Activated CD4-positive, alpha-beta T cell treated with anti-CD3 and anti-CD28 coated beads, Interleukin-2, amount 10 ng/mL, durations not matched to agents 7 days and 5 days (primary cell): ENCODE data around the gene SAMD7. TPM values are rescaled to one million over a fixed set of nuclear protein-coding genes. Genes with fewer than 3 reads are reported as not detected.

ENCODE experiments used
- CTCF ChIA-PET: fragments of 350-600 bp; sonication (Branson Sonifier 250); formaldehyde crosslinking; loops from one replicate; lab custom pipeline; 2021; ENCODE audit warnings: antibody characterized with exemption; lab: Charles Lee
- POLR2A ChIA-PET: fragments of 350-600 bp; sonication (Branson Sonifier 250); formaldehyde crosslinking; loops from one replicate; lab custom pipeline; 2021; ENCODE audit warnings: antibody characterized with exemption; lab: Charles Lee
- DNase-seq: peaks from one replicate; pipeline ENCODE4 v3.0.0-alpha.2; 2020
- H3K27ac Mint-ChIP-seq: one replicate; pipeline ENCODE4 v1.8.0; 2021; ENCODE audit warnings: mild to moderate bottlenecking, moderate library complexity, mixed read lengths
- H3K27me3 Mint-ChIP-seq: one replicate; pipeline ENCODE4 v1.8.0; 2021; ENCODE audit warnings: mixed read lengths
- H3K36me3 Mint-ChIP-seq: one replicate; pipeline ENCODE4 v1.8.0; 2021; ENCODE audit warnings: low read depth, mixed read lengths
- H3K4me1 Mint-ChIP-seq: one replicate; pipeline ENCODE4 v1.8.0; 2021; ENCODE audit warnings: mixed read lengths
- H3K4me3 Mint-ChIP-seq: one replicate; pipeline ENCODE4 v1.8.0; 2021; ENCODE audit warnings: mild to moderate bottlenecking, moderate library complexity, mixed read lengths
- H3K9me3 Mint-ChIP-seq: one replicate; pipeline ENCODE4 v1.8.0; 2021; ENCODE audit warnings: mixed read lengths
- total RNA-seq, 2 experiments: library from RNA; stranded (reverse); gene quantifications; one replicate each; pipeline ENCODE4 v1.2.3, GENCODE V29; 2021

Gene SAMD7
- total RNA-seq, 2 experiments from 2014 or later = not detected

GRCh38 chr3:169953462-169954141 lies 42.2 kb downstream of the SAMD7 start:
- Mint-ChIP-seq H3K4me1 (peaks cover 6% of the 10 kb centered on the region), H3K36me3 (no peaks in the 10 kb centered on the region), H3K9me3 (peaks cover 6% of the 10 kb centered on the region), H3K4me3 (no peak overlapping the region), H3K27me3 (peaks cover 2% of the 10 kb centered on the region), H3K27ac (no peak overlapping the region)
- ChIA-PET CTCF (interaction anchor here (0.6 kb wide), 1 partner anchor 136 kb away, joined by 4 read pairs; no protein-coding TSS in a partner anchor), POLR2A (no interaction called here)
- DNase-seq = no peak

- Mint-ChIP-seq H3K27me3 (peaks cover 3% of the 10 kb centered on the region), H3K4me1 (peaks cover 6% of the 10 kb centered on the region), H3K9me3 (peaks cover 6% of the 10 kb centered on the region), H3K36me3 (no peaks in the 10 kb centered on the region), H3K4me3 (no peak overlapping the region), H3K27ac (no peak overlapping the region)
- DNase-seq = no peak
- POLR2A ChIA-PET = no interaction called here
- CTCF ChIA-PET = interaction anchor here (0.6 kb wide), 1 partner anchor 135 kb away, joined by 4 read pairs; no protein-coding TSS in a partner anchor
These were observed 42.9 kb downstream of the SAMD7 start for GRCh38 chr3:169954142-169954756.

- POLR2A ChIA-PET = no interaction called here
- Mint-ChIP-seq H3K27me3 (peaks cover 5% of the 10 kb centered on the region), H3K36me3 (no peaks in the 10 kb centered on the region), H3K4me3 (no peak overlapping the region), H3K27ac (no peak overlapping the region), H3K9me3 (peaks cover 6% of the 10 kb centered on the region), H3K4me1 (peaks cover 6% of the 10 kb centered on the region)
- DNase-seq = no peak
- CTCF ChIA-PET = interaction anchor here (1.0 to 1.9 kb wide), 3 partner anchors 9 to 76 kb away, joined by 3 to 7 read pairs (median 3); partner anchors contain the start of gene SEC62
These were observed 44.0 kb downstream of the SAMD7 start for GRCh38 chr3:169955406-169955805.

GRCh38 chr3:169964176-169964575 lies 52.8 kb downstream of the SAMD7 start:
- CTCF ChIA-PET = no interaction called here
- no peak for DNase-seq
- H3K27me3 Mint-ChIP-seq = peaks cover 3% of the 10 kb centered on the region
- H3K4me3 Mint-ChIP-seq = no peak overlapping the region
- no peak overlapping the region for H3K27ac Mint-ChIP-seq
- POLR2A ChIA-PET = no interaction called here
- H3K36me3 Mint-ChIP-seq = peaks cover 11% of the 10 kb centered on the region
- H3K9me3 Mint-ChIP-seq = peaks cover 6% of the 10 kb centered on the region
- H3K4me1 Mint-ChIP-seq = peaks cover 29% of the 10 kb centered on the region

GRCh38 chr3:169965562-169966427 lies 54.4 kb downstream of the SAMD7 start:
- Mint-ChIP-seq H3K36me3 (peaks cover 19% of the 10 kb centered on the region), H3K27ac (peak overlapping the region; percentile 99), H3K4me3 (peak overlapping the region; percentile 97), H3K27me3 (no peaks in the 10 kb centered on the region), H3K9me3 (peaks cover 6% of the 10 kb centered on the region), H3K4me1 (peaks cover 42% of the 10 kb centered on the region)
- CTCF ChIA-PET = interaction anchor here (0.6 to 2.4 kb wide), 8 partner anchors 9 to 385 kb away, joined by 3 to 9 read pairs (median 4); partner anchors contain the start of gene MYNN
- POLR2A ChIA-PET = no interaction called here
- no peak for DNase-seq

- Mint-ChIP-seq H3K27me3 (no peaks in the 10 kb centered on the region), H3K9me3 (peaks cover 6% of the 10 kb centered on the region), H3K4me1 (peaks cover 43% of the 10 kb centered on the region), H3K4me3 (peak within 1 kb of the TSS; percentile 97), H3K36me3 (peaks cover 19% of the 10 kb centered on the region), H3K27ac (peak within 1 kb of the TSS; percentile 99)
- peak; percentile 94 for DNase-seq
- ChIA-PET POLR2A (no interaction called here), CTCF (interaction anchor here (0.6 to 2.4 kb wide), 11 partner anchors 10 to 385 kb away, joined by 3 to 9 read pairs (median 4); partner anchors contain the start of gene MYNN)
These were observed 55.1 kb downstream of the SAMD7 start, which contains the start of gene SEC62 for GRCh38 chr3:169966428-169966950. SEC62 (plus strand) TSS chr3:169966807; CDS start chr3:169966823, 16 bp downstream.

GRCh38 chr3:169966951-169967915 lies 55.9 kb downstream of the SAMD7 start:
- Mint-ChIP-seq H3K27me3 (no peaks in the 10 kb centered on the region), H3K27ac (peak overlapping the region; percentile 99), H3K4me3 (peak overlapping the region; percentile 97), H3K9me3 (peaks cover 6% of the 10 kb centered on the region), H3K36me3 (peaks cover 24% of the 10 kb centered on the region), H3K4me1 (peaks cover 51% of the 10 kb centered on the region)
- ChIA-PET CTCF (interaction anchor here (0.7 to 2.4 kb wide), 12 partner anchors 11 to 204 kb away, joined by 3 to 9 read pairs (median 4); partner anchors contain the start of gene MYNN), POLR2A (no interaction called here)
- peak; percentile 42 for DNase-seq

GRCh38 chr3:169968224-169968885 lies 57.0 kb downstream of the SAMD7 start:
- H3K4me3 Mint-ChIP-seq = peak overlapping the region; percentile 97
- POLR2A ChIA-PET = no interaction called here
- CTCF ChIA-PET = interaction anchor here (1.4 to 1.6 kb wide), 2 partner anchors 16 to 34 kb away, joined by 3 to 9 read pairs; no protein-coding TSS in a partner anchor
- peak overlapping the region; percentile 99 for H3K27ac Mint-ChIP-seq
- H3K36me3 Mint-ChIP-seq = peaks cover 27% of the 10 kb centered on the region
- H3K27me3 Mint-ChIP-seq = no peaks in the 10 kb centered on the region
- no peak for DNase-seq
- peaks cover 53% of the 10 kb centered on the region for H3K4me1 Mint-ChIP-seq
- peaks cover 6% of the 10 kb centered on the region for H3K9me3 Mint-ChIP-seq

- peaks cover 33% of the 10 kb centered on the region for H3K36me3 Mint-ChIP-seq
- no peak for DNase-seq
- ChIA-PET CTCF (no interaction called here), POLR2A (no interaction called here)
- H3K4me1 Mint-ChIP-seq = peaks cover 56% of the 10 kb centered on the region
- peak overlapping the region; percentile 97 for H3K4me3 Mint-ChIP-seq
- H3K27me3 Mint-ChIP-seq = no peaks in the 10 kb centered on the region
- peaks cover 3% of the 10 kb centered on the region for H3K9me3 Mint-ChIP-seq
- H3K27ac Mint-ChIP-seq = no peak overlapping the region
These were observed 58.1 kb downstream of the SAMD7 start for GRCh38 chr3:169969174-169970095.

GRCh38 chr3:169970847-169971246 lies 59.5 kb downstream of the SAMD7 start:
- ChIA-PET CTCF (no interaction called here), POLR2A (no interaction called here)
- Mint-ChIP-seq H3K9me3 (no peaks in the 10 kb centered on the region), H3K4me1 (peaks cover 56% of the 10 kb centered on the region), H3K36me3 (peaks cover 37% of the 10 kb centered on the region), H3K27ac (no peak overlapping the region), H3K27me3 (no peaks in the 10 kb centered on the region), H3K4me3 (no peak overlapping the region)
- DNase-seq = no peak
